ENCODE measurements around the gene SELENOT. TPM values are rescaled to one million over a fixed set of nuclear protein-coding genes. Genes with fewer than 3 reads are reported as not detected.

Gene SELENOT
- polyA plus RNA-seq, 1 donor from 2014 or later = 268 TPM

- Histone ChIP-seq H3K9ac (ENCODE audit: low read length) (no peak overlapping the region), H3K4me3 (ENCODE audit: low read length) (no peak overlapping the region), H3F3A (ENCODE audit: insufficient read depth, low read length, poor library complexity, severe bottlenecking) (no peaks in the 10 kb centered on the region), H4K20me1 (ENCODE audit: insufficient read depth) (no peaks in the 10 kb centered on the region), H3K9me2 (ENCODE audit: insufficient read depth, low read length) (no peaks in the 10 kb centered on the region), H3K27me3 (ENCODE audit: insufficient read depth, low read depth, low read length) (no peaks in the 10 kb centered on the region), H3K36me3 (ENCODE audit: insufficient read depth, low read length) (peaks cover 4% of the 10 kb centered on the region), H3K4me2 (ENCODE audit: low read length) (no peak overlapping the region), H3K9me3 (ENCODE audit: low read length) (no peaks in the 10 kb centered on the region), H2AFZ (ENCODE audit: low read depth, low read length) (no peak overlapping the region), H3K79me2 (replicated peaks; ENCODE audit: insufficient read depth, low read length) (no peaks in the 10 kb centered on the region), H3K27ac (ENCODE audit: low read length) (no peak overlapping the region)
- TF ChIP-seq RAD21 (conservative IDR thresholded peaks at IDR 0.05) = no peak
- no peak for TF ChIP-seq POLR2AphosphoS5 (IDR thresholded peaks at IDR 0.05)
- no peak for TF ChIP-seq MXI1 (conservative IDR thresholded peaks at IDR 0.05; ENCODE audit: poor library complexity, severe bottlenecking)
- TF ChIP-seq, protein P1, sequence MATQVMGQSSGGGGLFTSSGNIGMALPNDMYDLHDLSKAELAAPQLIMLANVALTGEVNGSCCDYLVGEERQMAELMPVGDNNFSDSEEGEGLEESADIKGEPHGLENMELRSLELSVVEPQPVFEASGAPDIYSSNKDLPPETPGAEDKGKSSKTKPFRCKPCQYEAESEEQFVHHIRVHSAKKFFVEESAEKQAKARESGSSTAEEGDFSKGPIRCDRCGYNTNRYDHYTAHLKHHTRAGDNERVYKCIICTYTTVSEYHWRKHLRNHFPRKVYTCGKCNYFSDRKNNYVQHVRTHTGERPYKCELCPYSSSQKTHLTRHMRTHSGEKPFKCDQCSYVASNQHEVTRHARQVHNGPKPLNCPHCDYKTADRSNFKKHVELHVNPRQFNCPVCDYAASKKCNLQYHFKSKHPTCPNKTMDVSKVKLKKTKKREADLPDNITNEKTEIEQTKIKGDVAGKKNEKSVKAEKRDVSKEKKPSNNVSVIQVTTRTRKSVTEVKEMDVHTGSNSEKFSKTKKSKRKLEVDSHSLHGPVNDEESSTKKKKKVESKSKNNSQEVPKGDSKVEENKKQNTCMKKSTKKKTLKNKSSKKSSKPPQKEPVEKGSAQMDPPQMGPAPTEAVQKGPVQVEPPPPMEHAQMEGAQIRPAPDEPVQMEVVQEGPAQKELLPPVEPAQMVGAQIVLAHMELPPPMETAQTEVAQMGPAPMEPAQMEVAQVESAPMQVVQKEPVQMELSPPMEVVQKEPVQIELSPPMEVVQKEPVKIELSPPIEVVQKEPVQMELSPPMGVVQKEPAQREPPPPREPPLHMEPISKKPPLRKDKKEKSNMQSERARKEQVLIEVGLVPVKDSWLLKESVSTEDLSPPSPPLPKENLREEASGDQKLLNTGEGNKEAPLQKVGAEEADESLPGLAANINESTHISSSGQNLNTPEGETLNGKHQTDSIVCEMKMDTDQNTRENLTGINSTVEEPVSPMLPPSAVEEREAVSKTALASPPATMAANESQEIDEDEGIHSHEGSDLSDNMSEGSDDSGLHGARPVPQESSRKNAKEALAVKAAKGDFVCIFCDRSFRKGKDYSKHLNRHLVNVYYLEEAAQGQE (IDR thresholded peaks at IDR 0.05; ENCODE audit: borderline replicate concordance) = no peak
- no peak for TF ChIP-seq CTCF (IDR thresholded peaks at IDR 0.05; ENCODE audit: poor library complexity, severe bottlenecking)
- TF ChIP-seq TAF1 (IDR thresholded peaks at IDR 0.05; ENCODE audit: low read depth) = no peak
- no peak for TF ChIP-seq EZH2 (IDR thresholded peaks at IDR 0.05; ENCODE audit: borderline replicate concordance, insufficient read depth, low read length, poor library complexity, severe bottlenecking)
- TF ChIP-seq SMC3 (conservative IDR thresholded peaks at IDR 0.05; ENCODE audit: poor library complexity) = no peak
- TF ChIP-seq EP300 (conservative IDR thresholded peaks at IDR 0.05; ENCODE audit: poor library complexity, severe bottlenecking) = no peak
These were observed 21.9 kb upstream of the SELENOT start for GRCh38 chr3:150581174-150581573.

DNA sequence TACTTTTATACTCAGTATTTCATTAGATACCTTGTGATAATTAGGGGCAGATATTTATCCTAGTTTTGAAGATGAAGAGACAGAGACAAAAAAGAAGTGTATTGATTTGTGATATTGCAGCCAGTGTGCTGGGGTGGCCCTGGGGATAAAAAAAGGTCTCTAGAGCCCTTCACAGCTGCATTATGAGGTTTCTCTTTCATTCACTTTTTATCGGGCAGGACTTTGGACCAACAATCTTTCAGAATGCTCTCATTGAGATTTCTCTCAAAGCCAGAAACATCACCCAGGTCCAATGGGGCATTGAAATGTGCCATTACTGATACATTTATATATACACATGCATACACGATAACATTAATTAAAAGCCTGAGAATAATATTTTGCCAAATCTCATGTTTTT, 20.5 kb upstream of the SELENOT start:
- Histone ChIP-seq H3K4me3 (ENCODE audit: low read length) (no peak overlapping the region), H3F3A (ENCODE audit: insufficient read depth, low read length, poor library complexity, severe bottlenecking) (no peaks in the 10 kb centered on the region), H3K36me3 (ENCODE audit: insufficient read depth, low read length) (peaks cover 4% of the 10 kb centered on the region), H3K9ac (ENCODE audit: low read length) (no peak overlapping the region), H3K4me2 (ENCODE audit: low read length) (no peak overlapping the region), H3K9me3 (ENCODE audit: low read length) (no peaks in the 10 kb centered on the region), H3K27me3 (ENCODE audit: insufficient read depth, low read depth, low read length) (no peaks in the 10 kb centered on the region), H3K27ac (ENCODE audit: low read length) (no peak overlapping the region), H3K9me2 (ENCODE audit: insufficient read depth, low read length) (no peaks in the 10 kb centered on the region), H4K20me1 (ENCODE audit: insufficient read depth) (no peaks in the 10 kb centered on the region), H3K79me2 (replicated peaks; ENCODE audit: insufficient read depth, low read length) (no peaks in the 10 kb centered on the region), H2AFZ (ENCODE audit: low read depth, low read length) (no peak overlapping the region)
- TF ChIP-seq RAD21 (conservative IDR thresholded peaks at IDR 0.05) (no peak), EP300 (conservative IDR thresholded peaks at IDR 0.05; ENCODE audit: poor library complexity, severe bottlenecking) (no peak), CTCF (IDR thresholded peaks at IDR 0.05; ENCODE audit: poor library complexity, severe bottlenecking) (no peak), TAF1 (IDR thresholded peaks at IDR 0.05; ENCODE audit: low read depth) (no peak), POLR2AphosphoS5 (IDR thresholded peaks at IDR 0.05) (no peak), MXI1 (conservative IDR thresholded peaks at IDR 0.05; ENCODE audit: poor library complexity, severe bottlenecking) (no peak), SMC3 (conservative IDR thresholded peaks at IDR 0.05; ENCODE audit: poor library complexity) (no peak), EZH2 (IDR thresholded peaks at IDR 0.05; ENCODE audit: borderline replicate concordance, insufficient read depth, low read length, poor library complexity, severe bottlenecking) (no peak)
- TF ChIP-seq, protein P1 (IDR thresholded peaks at IDR 0.05; ENCODE audit: borderline replicate concordance) = no peak

All from neural cell (in vitro differentiated cells).